Neural progenitor cell (in vitro differentiated cells): ENCODE results near the gene FBL.

Source experiments
- EZH2phosphoT487 ChIP-seq: fragments of 200-600 bp; sonication (generic); IDR thresholded peaks from 2 replicates; pipeline ENCODE4 v1.6.1; 2017; ENCODE audit warnings: antibody characterized with exemption
- TF ChIP-seq, protein P1 (sequence below): fragments of 200-600 bp; sonication (generic); IDR thresholded peaks from 2 replicates; pipeline ENCODE4 v1.5.1; 2017; ENCODE audit warnings: antibody characterized with exemption, mild to moderate bottlenecking

DNA sequence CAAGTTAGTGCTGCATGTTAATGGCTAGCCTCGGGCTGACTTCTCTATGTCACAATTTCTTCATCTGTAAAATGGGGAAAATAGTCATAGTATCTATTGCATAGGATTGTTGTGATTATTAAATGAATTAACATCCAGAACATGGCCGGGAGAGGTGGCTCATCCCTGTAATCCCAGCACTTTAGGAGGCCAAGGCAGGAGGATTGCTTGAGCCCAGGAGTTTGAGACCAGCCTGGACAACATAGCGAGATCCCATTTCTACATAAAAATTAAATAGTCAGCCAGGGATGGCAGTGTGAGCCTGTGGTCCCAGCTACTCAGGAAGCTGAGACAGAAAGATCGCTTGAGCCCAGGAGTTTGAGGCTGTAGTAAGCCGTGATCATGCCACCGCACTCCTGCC, 21.8 kb upstream of the FBL start:
- TF ChIP-seq, protein P1, sequence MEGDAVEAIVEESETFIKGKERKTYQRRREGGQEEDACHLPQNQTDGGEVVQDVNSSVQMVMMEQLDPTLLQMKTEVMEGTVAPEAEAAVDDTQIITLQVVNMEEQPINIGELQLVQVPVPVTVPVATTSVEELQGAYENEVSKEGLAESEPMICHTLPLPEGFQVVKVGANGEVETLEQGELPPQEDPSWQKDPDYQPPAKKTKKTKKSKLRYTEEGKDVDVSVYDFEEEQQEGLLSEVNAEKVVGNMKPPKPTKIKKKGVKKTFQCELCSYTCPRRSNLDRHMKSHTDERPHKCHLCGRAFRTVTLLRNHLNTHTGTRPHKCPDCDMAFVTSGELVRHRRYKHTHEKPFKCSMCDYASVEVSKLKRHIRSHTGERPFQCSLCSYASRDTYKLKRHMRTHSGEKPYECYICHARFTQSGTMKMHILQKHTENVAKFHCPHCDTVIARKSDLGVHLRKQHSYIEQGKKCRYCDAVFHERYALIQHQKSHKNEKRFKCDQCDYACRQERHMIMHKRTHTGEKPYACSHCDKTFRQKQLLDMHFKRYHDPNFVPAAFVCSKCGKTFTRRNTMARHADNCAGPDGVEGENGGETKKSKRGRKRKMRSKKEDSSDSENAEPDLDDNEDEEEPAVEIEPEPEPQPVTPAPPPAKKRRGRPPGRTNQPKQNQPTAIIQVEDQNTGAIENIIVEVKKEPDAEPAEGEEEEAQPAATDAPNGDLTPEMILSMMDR: no peak
- TF ChIP-seq EZH2phosphoT487: no peak
